Activated naive CD4-positive, alpha-beta T cell treated with anti-CD3 and anti-CD28 coated beads, Interleukin-2, amount 50 U/mL, for 72 hours (primary cell): ENCODE data around the gene SCYGR8. TPM values are rescaled to one million over a fixed set of nuclear protein-coding genes. Genes with fewer than 3 reads are reported as not detected.

ENCODE experiments used
- ATAC-seq, 2 donors: fragments of 150-1000 bp; cut with Tn5 transposase; 2 replicates each; pipeline ENCODE4 v1.10.0; 2021; ENCODE audit warnings: mild to moderate bottlenecking in 2 of 2, moderate library complexity in 2 of 2
- DNase-seq, 2 donors: peaks; one replicate each; pipeline ENCODE4 v3.0.0; 2021 to 2022; ENCODE audit warnings: low spot score in 2 of 2
- H3K27ac Mint-ChIP-seq, 2 donors: one replicate each; pipeline ENCODE4 v1.8.0; 2022; ENCODE audit warnings: mild to moderate bottlenecking in 2 of 2, mixed read lengths in 2 of 2
- H3K36me3 Mint-ChIP-seq, 2 donors: one replicate each; pipeline ENCODE4 v1.8.0; 2022; ENCODE audit warnings: mixed read lengths in 2 of 2
- H3K9me3 Mint-ChIP-seq, 2 donors: one replicate each; pipeline ENCODE4 v1.8.0; 2022; ENCODE audit warnings: mixed read lengths in 2 of 2
- total RNA-seq, 2 donors: library from RNA; stranded (reverse); gene quantifications; one replicate each; pipeline ENCODE4 v1.2.3, GENCODE V29; 2022

The SCYGR8 gene
- total RNA-seq, 2 donors from 2014 or later: not detected

- Mint-ChIP-seq H3K36me3 (no peaks in the 10 kb centered on the region), H3K9me3 (no peaks in the 10 kb centered on the region), H3K27ac (no peak overlapping the region)
- no peak for DNase-seq
- peak; percentile 51 to 82 for ATAC-seq
Observed at GRCh38 chr2:227783404-227784138, 37.9 kb downstream of the SCYGR8 start.

DNA sequence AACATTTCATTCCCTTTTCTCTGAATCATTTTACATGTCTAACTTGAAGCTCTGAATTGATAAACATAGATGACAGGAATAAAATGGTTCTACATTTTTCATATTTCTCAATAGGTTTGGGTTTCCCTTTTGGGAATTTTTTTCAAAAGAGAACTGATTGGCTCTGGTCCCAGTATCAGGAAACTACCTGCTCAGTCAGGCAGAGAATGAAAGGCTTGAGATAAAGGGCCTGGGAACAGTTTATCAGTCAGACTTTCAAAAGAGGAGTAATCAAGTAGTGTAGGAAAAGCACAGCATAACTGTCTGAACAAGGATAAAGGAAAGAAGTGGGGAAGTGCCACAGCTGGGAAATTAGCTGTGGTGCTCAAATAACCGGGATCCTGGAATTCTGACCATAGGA lies 39.6 kb downstream of the SCYGR8 start:
- no peaks in the 10 kb centered on the region for H3K9me3 Mint-ChIP-seq
- no peak overlapping the region for H3K27ac Mint-ChIP-seq
- no peak for DNase-seq
- ATAC-seq: no peak
- H3K36me3 Mint-ChIP-seq: no peaks in the 10 kb centered on the region

DNA sequence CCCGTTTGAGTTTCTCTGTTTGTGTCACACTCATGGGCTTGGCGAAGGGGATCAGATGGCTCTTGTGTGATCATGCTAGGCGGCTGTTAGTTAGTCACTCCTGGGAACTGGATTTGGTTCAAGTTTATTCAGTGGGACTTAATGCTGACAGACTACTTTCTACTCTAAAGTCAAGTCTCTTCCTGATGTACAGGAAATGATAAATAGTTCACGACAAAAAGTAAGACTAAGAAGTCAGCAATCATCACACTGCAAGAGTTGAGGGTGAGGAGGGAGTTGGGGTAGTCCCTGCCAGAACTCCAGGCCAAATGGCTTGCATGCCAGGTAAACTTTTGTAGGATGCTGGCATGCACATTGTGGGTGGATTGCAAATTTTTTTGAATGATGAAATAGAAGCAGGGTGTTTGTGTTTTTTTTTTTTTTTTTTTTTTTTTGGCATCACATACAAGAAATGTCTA lies 42.9 kb downstream of the SCYGR8 start:
- Mint-ChIP-seq H3K9me3 (no peaks in the 10 kb centered on the region), H3K27ac (no peak overlapping the region), H3K36me3 (no peaks in the 10 kb centered on the region)
- ATAC-seq (no peak), DNase-seq (no peak)

GRCh38 chr2:227789803-227790202 lies 44.1 kb downstream of the SCYGR8 start:
- H3K27ac Mint-ChIP-seq: no peak overlapping the region
- H3K9me3 Mint-ChIP-seq: no peaks in the 10 kb centered on the region
- DNase-seq (no peak), ATAC-seq (no peak)
- H3K36me3 Mint-ChIP-seq: no peaks in the 10 kb centered on the region

DNA sequence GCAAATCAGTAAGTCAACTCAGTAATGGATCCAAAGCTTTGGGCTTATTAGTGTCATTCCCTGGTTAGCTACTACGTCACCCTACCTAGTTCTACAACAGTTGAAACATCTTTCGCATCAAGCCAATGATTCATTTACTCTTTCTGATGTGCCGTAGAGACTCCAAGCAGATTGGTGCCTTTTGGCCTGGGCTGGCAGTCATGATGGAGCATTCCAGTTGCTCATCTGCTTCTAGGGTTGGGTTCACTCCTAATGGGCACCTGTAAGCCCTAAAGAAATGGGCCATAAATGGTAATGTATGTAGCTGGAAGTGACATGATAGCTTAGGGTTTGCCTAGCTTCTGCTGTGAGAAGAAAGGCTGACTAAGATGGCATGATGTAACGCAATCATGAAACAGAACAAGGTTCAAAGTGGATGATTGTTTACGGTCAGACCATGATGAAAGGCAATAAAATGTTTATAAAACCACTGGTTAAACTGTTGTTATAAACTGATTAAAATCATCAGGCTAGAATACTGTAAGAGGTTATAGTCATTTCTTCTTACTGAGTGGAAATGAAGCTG lies 47.5 kb downstream of the SCYGR8 start:
- no peak for ATAC-seq
- Mint-ChIP-seq H3K27ac (no peak overlapping the region), H3K36me3 (no peaks in the 10 kb centered on the region), H3K9me3 (no peaks in the 10 kb centered on the region)
- no peak for DNase-seq

Other genes starting within 250 kb of the SCYGR8 start
- not detected for gene SCYGR2, start 147.0 kb upstream of the SCYGR8 start, total RNA-seq
- gene SCYGR3, start 131.1 kb upstream of the SCYGR8 start, total RNA-seq: not detected
- not detected for gene SCYGR4, start 128.4 kb upstream of the SCYGR8 start, total RNA-seq
- gene SCYGR5, start 79.1 kb upstream of the SCYGR8 start, total RNA-seq: not detected
- gene SLC19A3, start 27.9 kb upstream of the SCYGR8 start, total RNA-seq: not detected
- not detected for gene SCYGR6, start 21.1 kb upstream of the SCYGR8 start, total RNA-seq
- not detected for gene SCYGR7, start 17.6 kb upstream of the SCYGR8 start, total RNA-seq
- gene CCL20, start 67.9 kb downstream of the SCYGR8 start, total RNA-seq: 1 to 10 TPM; 3.4 to 5.3 TPM
- gene DAW1, start 125.7 kb downstream of the SCYGR8 start, total RNA-seq: not detected